GM13977 (cell line): ENCODE measurements around the gene GCG.

Source experiments
- DNase-seq: peaks from one replicate; pipeline ENCODE4 v3.0.0; 2012; ENCODE audit warnings: low spot score
- CTCF ChIP-seq: IDR thresholded peaks from 2 replicates; pipeline ENCODE4 v1.5.1; 2012; ENCODE audit warnings: mild to moderate bottlenecking, control low read depth; ENCODE audit not compliant: insufficient read depth; ENCODE audit errors: extremely low read depth, missing control alignments
- in situ Hi-C: fragments of 300-500 bp; cut with MboI; formaldehyde crosslinking; loops from one replicate; pipeline ENCODE4 v1.12.0; 2022; ENCODE audit warnings: low sequenced_read_pairs, low pct_unique_long_range_greater_than_20kb, mixed read lengths, inconsistent platforms; ENCODE audit not compliant: unreplicated experiment

Gene GCG

GRCh38 chr2:162099836-162100235, 52.2 kb downstream of the GCG start:
- in situ Hi-C loops = no loop called here
- TF ChIP-seq CTCF = no peak
- DNase-seq = no peak
